ENCODE results near the gene ZNF674. TPM values are rescaled to one million over a fixed set of nuclear protein-coding genes. Genes with fewer than 3 reads are reported as not detected.
"Not testable (repeated sequence)": the region's sequence is repeated elsewhere in the genome, so short reads cannot be mapped to it uniquely, and the experiment has no call there.

The ZNF674 gene
- total RNA-seq, 1 donor from 2014 or later = 5.2 TPM

GRCh38 chrX:46465203-46465602 is 80.0 kb downstream of the ZNF674 start:
- H3K4me3 ChIP-seq = no peak overlapping the region
- peaks cover 0 to 5% of the 10 kb centered on the region in 2 donors for H3K36me3 ChIP-seq
- H3K4me1 ChIP-seq = no peaks in the 10 kb centered on the region
- no peak for TF ChIP-seq CTCF (IDR thresholded peaks at IDR 0.05)
- no peak for TF ChIP-seq POLR2AphosphoS5 (IDR thresholded peaks at IDR 0.05; ENCODE audit: insufficient read depth in 1 of 2, low read depth in 1 of 2)
- no peak for TF ChIP-seq POLR2A (IDR thresholded peaks at IDR 0.05)
- intact Hi-C loops (cut with DNase I) = no loop called here
- no peak overlapping the region for H3K27ac ChIP-seq
- H3K9me3 ChIP-seq = no peaks in the 10 kb centered on the region
- H3K27me3 ChIP-seq = no peaks in the 10 kb centered on the region
- no peak for DNase-seq (ENCODE audit: extremely low spot score in 2 of 2)

- no peak for DNase-seq (ENCODE audit: extremely low spot score in 2 of 2)
- no peaks in the 10 kb centered on the region for H3K4me1 ChIP-seq
- intact Hi-C loops (cut with DNase I) = no loop called here
- H3K27me3 ChIP-seq = no peaks in the 10 kb centered on the region
- peaks cover 0 to 5% of the 10 kb centered on the region in 2 donors for H3K36me3 ChIP-seq
- H3K4me3 ChIP-seq = no peak overlapping the region
- H3K27ac ChIP-seq = no peak overlapping the region
- TF ChIP-seq POLR2A (IDR thresholded peaks at IDR 0.05) (no peak), POLR2AphosphoS5 (IDR thresholded peaks at IDR 0.05; ENCODE audit: insufficient read depth in 1 of 2, low read depth in 1 of 2) (no peak), CTCF (IDR thresholded peaks at IDR 0.05) (no peak)
- H3K9me3 ChIP-seq = no peaks in the 10 kb centered on the region
Measured at GRCh38 chrX:46463682-46464081, 81.5 kb downstream of the ZNF674 start.

GRCh38 chrX:46461660-46462191 is 83.5 kb downstream of the ZNF674 start:
- H3K36me3 ChIP-seq = peaks cover 0 to 5% of the 10 kb centered on the region in 2 donors
- no peak for TF ChIP-seq CTCF (IDR thresholded peaks at IDR 0.05)
- TF ChIP-seq POLR2AphosphoS5 (IDR thresholded peaks at IDR 0.05; ENCODE audit: insufficient read depth in 1 of 2, low read depth in 1 of 2) = no peak
- no peak for TF ChIP-seq POLR2A (IDR thresholded peaks at IDR 0.05)
- no peak overlapping the region for H3K27ac ChIP-seq
- DNase-seq (ENCODE audit: extremely low spot score in 2 of 2) = no peak
- H3K4me3 ChIP-seq = no peak overlapping the region
- intact Hi-C loops (cut with DNase I) = no loop called here
- H3K27me3 ChIP-seq = no peaks in the 10 kb centered on the region
- no peaks in the 10 kb centered on the region for H3K4me1 ChIP-seq
- H3K9me3 ChIP-seq = no peaks in the 10 kb centered on the region

- intact Hi-C loops (cut with DNase I); H3K9me3 ChIP-seq; DNase-seq (ENCODE audit: extremely low spot score in 2 of 2); H3K27ac ChIP-seq; H3K4me3 ChIP-seq; H3K27me3 ChIP-seq; H3K36me3 ChIP-seq; H3K4me1 ChIP-seq: not testable (repeated sequence)
Measured at GRCh38 chrX:46460801-46461659, 84.2 kb downstream of the ZNF674 start.

GRCh38 chrX:46459603-46460002 is 85.6 kb downstream of the ZNF674 start:
- intact Hi-C loops (cut with DNase I) = no loop called here
- H3K27ac ChIP-seq = no peak overlapping the region
- peaks cover 0 to 2% of the 10 kb centered on the region in 2 donors for H3K36me3 ChIP-seq
- H3K27me3 ChIP-seq = no peaks in the 10 kb centered on the region
- no peaks in the 10 kb centered on the region for H3K9me3 ChIP-seq
- no peak for DNase-seq (ENCODE audit: extremely low spot score in 2 of 2)
- H3K4me3 ChIP-seq = no peak overlapping the region
- TF ChIP-seq POLR2AphosphoS5 (IDR thresholded peaks at IDR 0.05; ENCODE audit: insufficient read depth in 1 of 2, low read depth in 1 of 2) = no peak
- no peak for TF ChIP-seq POLR2A (IDR thresholded peaks at IDR 0.05)
- no peak for TF ChIP-seq CTCF (IDR thresholded peaks at IDR 0.05)
- H3K4me1 ChIP-seq = no peaks in the 10 kb centered on the region
